Lung (tissue), 12 donors: Measurements from ENCODE around the gene CMTM7. TPM values are rescaled to one million over a fixed set of nuclear protein-coding genes. Genes with fewer than 3 reads are reported as not detected.

Source experiments
- ATAC-seq: fragments of 200-7000 bp; cut with Tn5 transposase; one replicate; pipeline ENCODE4 v1.9.1; 2020; ENCODE audit warnings: moderate number of reproducible peaks; ENCODE audit not compliant: insufficient read depth, low FRiP score
- DNase-seq, 3 donors: peaks; one replicate each; pipeline ENCODE4 v3.0.0-alpha.2; 2013 to 2017
- H3K27ac ChIP-seq, 2 donors: one replicate each; pipeline ENCODE4 v1.5.1; 2013; ENCODE audit warnings: mild to moderate bottlenecking in 2 of 2, moderate library complexity in 2 of 2, control low read depth in 1 of 2, inconsistent platforms in 1 of 2, low read depth in 1 of 2, low read length in 1 of 2
- H3K27me3 ChIP-seq, 3 donors: one replicate each; pipeline ENCODE4 v1.5.1; 2013; ENCODE audit warnings: low read length in 2 of 3; ENCODE audit not compliant: control insufficient read depth in 3 of 3, insufficient read depth in 3 of 3
- H3K36me3 ChIP-seq, 4 donors: one replicate each; pipeline ENCODE4 v1.5.1; 2013; ENCODE audit warnings: low read length in 4 of 4, mild to moderate bottlenecking in 1 of 4, moderate library complexity in 1 of 4; ENCODE audit not compliant: control insufficient read depth in 4 of 4, insufficient read depth in 4 of 4
- H3K4me1 ChIP-seq, 5 donors: one replicate each; pipeline ENCODE4 v1.5.1; 2013; ENCODE audit warnings: low read length in 5 of 5, mild to moderate bottlenecking in 2 of 5, moderate library complexity in 1 of 5; ENCODE audit not compliant: control insufficient read depth in 5 of 5, insufficient read depth in 5 of 5
- H3K4me3 ChIP-seq: one replicate; pipeline ENCODE4 v1.5.1; 2013; ENCODE audit warnings: mild to moderate bottlenecking, control low read depth, moderate library complexity
- H3K9ac ChIP-seq, 2 donors: one replicate each; pipeline ENCODE4 v1.5.1; 2013; ENCODE audit warnings: low read length in 2 of 2, control low read depth in 1 of 2; ENCODE audit not compliant: insufficient read depth in 1 of 2
- H3K9me3 ChIP-seq, 4 donors: one replicate each; pipeline ENCODE4 v1.5.1; 2013; ENCODE audit warnings: low read length in 3 of 4, mild to moderate bottlenecking in 1 of 4, moderate library complexity in 1 of 4; ENCODE audit not compliant: control insufficient read depth in 4 of 4, insufficient read depth in 3 of 4
- WGBS, 2 donors: extraction: QIAGEN DNeasy Blood & Tissue Kit; methylation state at CpG; one replicate each; pipeline ENCODE4 v1.1.7; 2013; 5-methylcytosine and 5-hydroxymethylcytosine counted together
- polyA plus RNA-seq, 2 donors: library from polyadenylated mRNA; stranded (reverse); fragments of 200-250 nt; gene quantifications; one replicate each; pipeline ENCODE4 v1.2.1, GENCODE V29; 2013
- total RNA-seq, 2 donors: library from RNA; depleted of rRNA in 1 of 2; stranded (reverse); fragments of >200 nt in 1 of 2; gene quantifications; one replicate each; pipeline ENCODE4 v1.2.1, GENCODE V29; 2014 to 2021
- TF ChIP-seq, protein P1 (sequence below): IDR thresholded peaks from 2 replicates; pipeline ENCODE4 v1.5.1; 2012; ENCODE audit warnings: mild to moderate bottlenecking; ENCODE audit errors: control extremely low read depth, extremely low read depth
- donor health status: control.
- donor health status: control.
- donor health status: Bipolar disorder and iron deficiency.
- donor health status: healthy.
- donor health status: DM: yes; HTN: yes; CAD: no.

CMTM7 gene
- total and polyA plus RNA-seq, 4 donors, result 33.1 to 46.8 (median 43.8) TPM

DNA sequence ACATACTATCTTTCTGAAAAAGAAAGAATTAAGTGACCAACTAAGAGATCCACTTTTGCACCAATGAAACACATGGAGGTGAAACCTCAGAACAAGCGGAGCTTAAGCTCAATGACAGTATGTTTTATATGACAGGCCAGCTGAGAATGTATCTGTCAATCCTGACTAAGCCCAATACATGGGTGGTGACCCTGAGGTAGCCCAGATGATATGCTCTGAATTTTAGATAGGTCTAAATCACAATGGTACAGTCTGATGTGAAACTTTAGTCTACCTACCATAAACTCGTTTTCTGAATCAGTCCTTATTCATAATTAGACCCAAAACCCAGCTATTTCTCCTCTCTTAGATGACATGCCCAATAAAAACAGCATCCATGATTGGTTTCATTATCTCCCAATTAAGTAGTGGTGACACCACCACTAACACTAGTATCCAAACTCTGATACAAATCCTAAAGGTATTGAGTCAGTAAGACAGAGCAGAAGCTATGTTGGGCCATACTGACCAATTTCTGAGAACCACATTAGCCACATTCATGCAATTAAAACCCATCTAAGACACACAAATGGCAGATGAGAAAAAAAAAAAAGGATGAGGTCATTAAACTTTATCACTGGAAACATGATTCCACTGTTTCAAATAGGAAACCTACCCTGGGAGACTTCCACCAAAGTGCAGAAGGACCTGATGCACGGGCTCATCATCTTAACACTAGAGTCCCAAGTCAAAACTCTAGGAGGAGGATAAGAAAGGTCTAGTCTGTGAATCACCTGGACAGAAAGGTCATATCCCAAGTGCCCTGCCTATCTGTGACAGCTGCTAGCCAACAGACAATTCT, 90.4 kb downstream of the CMTM7 start:
- H3K4me1 ChIP-seq, result peaks cover 0 to 3% (median 0%) of the 10 kb centered on the region in 5 donors
- TF ChIP-seq, protein P1, sequence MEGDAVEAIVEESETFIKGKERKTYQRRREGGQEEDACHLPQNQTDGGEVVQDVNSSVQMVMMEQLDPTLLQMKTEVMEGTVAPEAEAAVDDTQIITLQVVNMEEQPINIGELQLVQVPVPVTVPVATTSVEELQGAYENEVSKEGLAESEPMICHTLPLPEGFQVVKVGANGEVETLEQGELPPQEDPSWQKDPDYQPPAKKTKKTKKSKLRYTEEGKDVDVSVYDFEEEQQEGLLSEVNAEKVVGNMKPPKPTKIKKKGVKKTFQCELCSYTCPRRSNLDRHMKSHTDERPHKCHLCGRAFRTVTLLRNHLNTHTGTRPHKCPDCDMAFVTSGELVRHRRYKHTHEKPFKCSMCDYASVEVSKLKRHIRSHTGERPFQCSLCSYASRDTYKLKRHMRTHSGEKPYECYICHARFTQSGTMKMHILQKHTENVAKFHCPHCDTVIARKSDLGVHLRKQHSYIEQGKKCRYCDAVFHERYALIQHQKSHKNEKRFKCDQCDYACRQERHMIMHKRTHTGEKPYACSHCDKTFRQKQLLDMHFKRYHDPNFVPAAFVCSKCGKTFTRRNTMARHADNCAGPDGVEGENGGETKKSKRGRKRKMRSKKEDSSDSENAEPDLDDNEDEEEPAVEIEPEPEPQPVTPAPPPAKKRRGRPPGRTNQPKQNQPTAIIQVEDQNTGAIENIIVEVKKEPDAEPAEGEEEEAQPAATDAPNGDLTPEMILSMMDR, result no peak
- DNase-seq (no peak), ATAC-seq (no peak)
- no peak overlapping the region for H3K9ac ChIP-seq
- no peak overlapping the region for H3K27ac ChIP-seq
- WGBS, 2 donors, result 93% methylated on average over 3 of the region's 3 CpGs
- H3K36me3 ChIP-seq, result peaks cover 5 to 13% (median 11%) of the 10 kb centered on the region in 4 donors
- no peak overlapping the region for H3K4me3 ChIP-seq
- no peaks in the 10 kb centered on the region for H3K9me3 ChIP-seq
- H3K27me3 ChIP-seq, result no peaks in the 10 kb centered on the region

DNA sequence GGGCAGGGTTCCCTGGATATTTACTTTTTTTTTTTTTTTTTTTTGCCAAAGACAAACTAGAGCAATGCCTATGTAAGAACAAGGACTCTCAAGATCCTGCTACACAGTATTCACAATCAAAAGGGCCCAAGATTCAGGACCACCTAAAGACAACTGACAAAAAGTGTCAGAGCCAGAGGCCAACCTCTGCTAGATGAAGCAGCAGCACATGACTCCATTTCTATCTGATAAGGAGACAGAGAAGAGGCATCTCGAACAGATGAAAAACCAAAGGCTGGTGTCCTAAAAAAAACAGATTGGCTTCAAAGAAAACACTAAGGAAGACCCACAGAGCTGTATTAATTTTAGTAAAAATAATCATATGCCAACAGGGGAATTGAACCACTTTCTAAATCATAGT, 91.0 kb downstream of the CMTM7 start:
- Histone ChIP-seq H3K4me1 (peaks cover 0 to 3% (median 0%) of the 10 kb centered on the region in 5 donors), H3K9ac (no peak overlapping the region), H3K4me3 (no peak overlapping the region), H3K36me3 (peaks cover 5 to 17% (median 13%) of the 10 kb centered on the region in 4 donors), H3K27ac (no peak overlapping the region), H3K9me3 (no peaks in the 10 kb centered on the region), H3K27me3 (no peaks in the 10 kb centered on the region)
- no peak for ATAC-seq
- WGBS, 2 donors, result 97% methylated on average over 1 of the region's 1 CpG
- TF ChIP-seq, protein P1, result no peak
- no peak for DNase-seq

DNA sequence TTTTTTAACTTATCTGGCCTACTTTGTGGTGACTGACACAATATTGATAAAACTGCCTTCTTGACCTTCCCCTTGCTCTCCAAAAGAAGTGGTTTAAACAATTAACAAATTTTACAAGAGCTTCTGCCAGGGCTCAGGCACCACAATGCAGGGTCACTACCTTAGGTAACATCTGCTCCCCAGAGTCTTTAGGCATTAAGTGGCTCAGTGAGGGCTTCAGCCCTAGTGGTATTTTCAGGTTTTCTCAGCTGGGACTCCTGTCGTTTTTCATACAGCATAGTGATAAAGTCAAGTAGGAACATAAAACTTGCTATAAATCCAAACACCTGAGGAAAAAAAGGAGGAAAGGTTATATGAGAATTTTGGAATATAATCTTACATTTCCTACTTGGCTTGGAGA, 92.1 kb downstream of the CMTM7 start:
- Histone ChIP-seq H3K36me3 (peaks cover 5 to 17% (median 15%) of the 10 kb centered on the region in 4 donors), H3K27ac (no peak overlapping the region), H3K4me3 (no peak overlapping the region), H3K4me1 (peaks cover 0 to 3% (median 0%) of the 10 kb centered on the region in 5 donors), H3K9ac (no peak overlapping the region), H3K9me3 (no peaks in the 10 kb centered on the region), H3K27me3 (no peaks in the 10 kb centered on the region)
- 65 to 68% methylated on average over 1 of the region's 1 CpG for WGBS, 2 donors
- TF ChIP-seq, protein P1, result no peak
- no peak for ATAC-seq
- no peak for DNase-seq
